Measurements from ENCODE around the gene VASN.
"Not testable (repeated sequence)": the region's sequence is repeated elsewhere in the genome, so short reads cannot be mapped to it uniquely, and the experiment has no call there.

VASN gene
- total RNA-seq, result 0.46 to 0.65 reads per million in 2 donors

DNA sequence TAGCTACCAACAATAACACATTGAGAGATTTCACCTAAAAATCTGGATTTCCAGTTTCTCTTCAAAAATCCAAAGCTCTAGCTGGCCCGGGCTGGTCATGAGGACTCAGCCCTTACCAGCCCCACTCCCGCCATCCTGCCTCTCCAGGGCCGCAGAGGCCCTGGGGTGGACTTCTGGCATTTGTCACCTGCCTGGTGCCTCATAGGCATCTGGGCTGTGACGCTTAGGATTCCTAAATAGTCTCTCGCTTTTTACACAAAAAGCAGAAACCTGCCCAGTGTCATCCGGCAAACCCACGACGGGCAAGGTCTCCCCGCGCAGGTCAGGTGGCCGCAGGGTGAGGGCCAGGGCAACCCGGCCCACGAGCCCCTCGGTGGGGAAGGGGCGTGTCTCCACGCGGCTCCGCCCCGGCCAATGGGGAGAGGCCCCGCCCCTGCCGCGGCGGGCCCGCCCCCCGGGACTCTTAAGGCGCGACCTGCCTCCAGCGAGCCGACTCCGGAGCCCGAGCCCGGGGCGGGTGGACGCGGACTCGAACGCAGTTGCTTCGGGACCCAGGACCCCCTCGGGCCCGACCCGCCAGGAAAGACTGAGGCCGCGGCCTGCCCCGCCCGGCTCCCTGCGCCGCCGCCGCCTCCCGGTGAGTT is at the start of gene VASN:
TSS of gene VASN (plus strand) at position 492 of the 644 bp plus-strand sequence. CDS start 9,030 bp downstream, outside the sequence.
- peak; percentile 66 for DNase-seq

DNA sequence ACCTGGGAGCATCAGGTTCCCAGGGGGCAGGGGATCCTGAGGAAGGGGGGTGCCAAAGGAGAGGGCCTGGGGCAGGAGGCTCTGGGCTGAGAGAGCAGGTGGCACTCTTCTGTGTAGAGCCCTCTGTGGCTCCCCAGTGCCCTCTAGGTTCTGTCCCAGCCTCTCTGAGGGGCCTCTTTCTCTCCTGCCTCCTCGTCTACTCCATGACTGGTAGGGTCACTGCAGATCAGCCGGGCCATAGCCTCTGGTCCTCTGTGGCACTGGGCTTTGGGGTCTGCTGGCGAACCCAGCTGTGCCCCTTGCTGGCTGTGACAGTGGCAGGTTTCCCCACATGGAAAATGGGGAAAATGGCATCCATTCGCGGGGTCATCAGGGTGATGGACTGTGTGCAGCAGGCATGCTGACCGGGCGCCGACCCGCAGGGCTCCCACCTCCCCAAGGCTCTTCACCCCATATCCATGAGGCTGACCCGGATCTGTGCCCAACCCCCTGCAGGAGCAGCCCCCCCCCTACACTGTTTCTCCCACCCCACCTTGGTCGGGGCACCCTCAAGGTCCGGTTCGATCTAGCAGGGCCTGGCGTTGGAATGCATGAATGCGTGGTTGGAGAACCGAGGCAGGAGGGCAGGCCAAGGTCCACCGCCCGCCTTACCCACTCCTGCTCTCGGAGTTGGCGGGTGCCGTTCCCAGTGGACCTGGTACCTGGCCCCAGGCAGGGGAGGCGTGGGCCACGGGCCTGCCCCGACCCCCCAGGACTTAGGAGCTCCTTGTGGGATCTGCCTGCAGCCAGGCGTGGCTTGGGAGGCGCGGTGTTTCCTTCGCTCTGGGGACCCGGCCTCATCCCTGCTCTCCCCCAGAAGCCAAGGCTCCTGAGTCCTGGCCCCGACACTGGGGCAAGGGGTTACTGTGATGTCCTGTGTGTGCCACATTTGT is 49.3 kb upstream of the VASN start:
- DNase-seq, result no peak

DNA sequence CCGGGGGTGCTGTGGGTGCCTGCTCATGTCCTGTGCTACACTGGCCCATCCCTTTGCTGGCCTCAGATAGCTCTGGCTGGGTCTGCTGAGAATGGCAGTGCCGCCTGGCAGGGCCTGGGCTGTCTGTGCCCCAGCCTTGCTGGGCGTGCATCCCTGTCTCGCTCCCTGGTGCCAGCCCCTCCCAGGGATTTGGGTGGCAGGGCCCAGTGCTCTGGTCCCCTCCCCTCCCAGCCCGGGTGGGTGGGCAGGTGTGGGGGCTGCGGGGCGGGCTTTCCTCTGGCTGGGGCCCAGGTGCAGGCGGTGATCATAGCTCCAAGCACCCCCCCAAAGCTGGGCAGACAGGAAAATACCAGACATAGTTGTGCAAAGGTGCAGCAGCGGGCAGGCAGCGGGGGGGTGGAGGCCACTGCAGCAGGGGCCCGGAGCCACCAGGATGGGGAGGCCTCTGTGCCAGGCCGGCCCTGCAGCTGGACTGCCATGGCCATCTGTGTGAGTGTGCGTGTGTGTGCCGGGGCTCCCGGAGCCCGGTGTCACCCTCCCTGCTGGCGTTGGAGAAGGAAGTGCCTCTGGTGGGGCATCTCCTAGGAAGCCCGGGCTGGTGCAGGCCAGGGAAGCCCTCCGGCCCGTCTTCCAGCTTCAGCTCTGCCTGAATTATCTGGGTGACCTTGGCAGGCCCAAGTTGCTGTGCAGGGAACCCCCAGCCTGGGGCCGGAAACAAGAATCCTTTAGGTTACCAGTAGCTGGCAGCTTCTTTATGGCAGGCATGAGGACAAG is 48.4 kb upstream of the VASN start:
- DNase-seq, result no peak

DNA sequence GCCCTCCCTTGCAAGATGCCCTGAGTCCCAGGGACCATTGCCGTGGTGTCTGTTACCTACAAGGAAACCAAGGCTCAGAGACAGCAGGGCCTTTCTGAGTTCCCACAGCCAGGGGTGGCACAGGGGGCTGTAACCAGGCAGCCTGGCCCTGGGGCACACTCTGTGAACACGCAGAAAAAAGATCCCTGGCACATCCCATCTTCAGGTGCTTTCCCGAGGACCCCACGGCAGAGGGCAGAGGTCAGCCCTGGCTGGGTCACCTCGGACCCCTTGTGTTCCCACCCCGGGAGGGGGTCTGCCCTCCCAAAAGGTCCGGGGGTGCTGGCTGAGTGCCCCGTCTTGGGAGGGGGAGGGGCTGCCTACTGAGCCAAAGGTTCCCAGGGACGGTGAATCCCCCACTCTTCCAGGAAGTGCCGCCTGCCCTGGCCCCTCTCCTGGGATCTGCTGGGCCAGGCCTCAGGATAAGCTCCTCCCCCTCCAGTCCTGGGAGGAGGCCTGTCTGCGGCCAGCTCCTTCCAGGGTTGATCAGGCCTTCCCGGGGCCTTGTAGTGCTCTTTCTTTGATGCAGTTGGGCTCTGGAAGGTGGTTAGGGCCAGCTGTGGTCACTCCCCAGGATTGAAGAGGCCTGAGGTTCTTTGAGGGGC is 47.7 kb upstream of the VASN start:
- DNase-seq, result no peak

DNA sequence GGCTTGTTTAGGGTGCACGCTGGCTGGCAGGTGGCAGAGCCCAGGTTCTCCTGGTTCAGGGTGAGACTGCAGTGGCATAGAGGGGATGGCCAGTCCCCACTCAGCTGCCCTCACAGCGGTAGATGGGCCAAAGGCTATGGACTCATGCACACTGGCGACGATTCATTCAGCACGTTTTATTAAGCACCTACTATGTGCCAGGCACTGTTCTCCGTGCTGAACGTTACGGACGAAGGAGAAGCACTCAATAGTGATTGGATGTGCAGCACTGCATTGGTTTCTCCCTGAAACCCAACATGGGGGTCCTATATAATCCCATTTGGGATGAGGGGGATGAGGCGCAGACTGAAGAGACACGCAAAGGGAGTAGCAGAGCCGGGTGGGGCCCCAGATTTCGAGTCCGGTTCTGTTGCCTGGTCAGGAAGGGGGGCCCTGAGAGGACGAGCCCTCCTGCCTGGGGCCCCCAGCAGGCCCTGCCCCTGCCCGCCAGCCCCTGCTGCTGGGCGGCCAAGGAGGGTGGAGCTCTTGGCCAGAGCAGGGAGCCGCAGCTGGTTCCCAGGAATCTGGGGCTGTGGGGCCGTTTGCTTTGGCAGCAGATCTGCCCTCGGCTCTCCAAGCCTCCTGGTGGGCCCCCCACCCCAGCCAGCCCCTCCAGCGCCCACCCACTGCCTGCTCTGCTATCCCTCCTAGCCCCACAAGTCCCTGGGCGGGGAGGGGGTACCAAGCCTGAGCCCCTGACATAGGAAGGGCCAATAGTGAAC is 47.0 kb upstream of the VASN start:
- no peak for DNase-seq

DNA sequence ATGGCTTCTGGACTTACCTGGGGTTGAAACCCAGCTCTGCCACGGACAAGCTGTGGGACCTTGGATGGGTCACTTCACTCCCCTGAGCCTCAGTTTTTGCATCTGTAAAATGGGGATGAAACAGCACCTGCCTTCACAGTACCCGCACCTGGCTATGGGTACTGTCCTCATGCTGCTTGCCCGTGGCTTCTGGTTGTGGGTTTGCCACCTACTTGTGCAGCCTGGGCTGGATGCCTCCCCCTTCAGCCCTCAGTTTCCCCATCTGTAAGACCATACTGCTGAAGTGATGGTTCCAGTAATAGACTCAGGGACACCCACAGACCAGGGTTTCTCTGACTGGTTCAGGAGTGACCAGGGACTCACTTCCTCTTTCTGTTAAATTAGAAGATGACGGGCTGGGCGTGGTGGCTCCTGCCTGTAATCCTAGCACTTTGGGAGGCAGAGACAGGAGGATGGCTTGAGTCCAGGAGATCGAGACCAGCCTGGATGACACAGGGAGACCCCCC is 46.3 kb upstream of the VASN start:
- no peak for DNase-seq

DNA sequence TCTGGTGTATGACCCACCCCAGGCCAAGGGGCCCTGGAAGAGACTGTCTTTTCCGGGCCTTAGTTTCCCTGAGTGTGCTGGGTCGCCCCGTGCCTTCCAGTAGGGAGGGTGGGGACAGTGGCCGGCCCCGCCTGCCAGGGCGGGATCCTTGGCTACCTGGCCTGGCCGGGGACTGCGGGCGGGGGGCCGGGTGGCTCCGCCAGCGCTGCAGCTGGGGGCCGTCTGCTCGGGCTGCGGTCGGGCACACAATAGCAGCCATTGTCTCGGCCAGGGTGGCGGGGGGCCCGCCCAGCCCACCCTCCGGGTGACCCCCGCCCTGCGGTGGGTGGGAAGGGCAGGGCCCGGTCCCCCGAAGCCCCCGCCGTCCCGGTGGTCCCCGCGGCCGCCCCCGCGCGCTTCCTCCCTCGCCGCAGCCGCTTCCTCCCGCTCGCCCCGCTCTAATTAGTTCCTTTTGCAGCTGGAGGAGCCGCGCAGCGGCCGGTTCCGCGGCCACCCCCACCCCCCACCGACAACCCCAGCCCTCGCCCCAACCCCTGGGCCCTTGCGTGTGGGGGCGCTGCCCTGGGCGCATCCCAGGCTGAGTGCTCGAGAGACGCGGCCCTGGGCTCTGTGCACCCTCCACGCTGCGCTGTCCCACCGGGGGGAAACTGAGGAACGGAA is 44.1 kb upstream of the VASN start:
- no peak for DNase-seq

DNA sequence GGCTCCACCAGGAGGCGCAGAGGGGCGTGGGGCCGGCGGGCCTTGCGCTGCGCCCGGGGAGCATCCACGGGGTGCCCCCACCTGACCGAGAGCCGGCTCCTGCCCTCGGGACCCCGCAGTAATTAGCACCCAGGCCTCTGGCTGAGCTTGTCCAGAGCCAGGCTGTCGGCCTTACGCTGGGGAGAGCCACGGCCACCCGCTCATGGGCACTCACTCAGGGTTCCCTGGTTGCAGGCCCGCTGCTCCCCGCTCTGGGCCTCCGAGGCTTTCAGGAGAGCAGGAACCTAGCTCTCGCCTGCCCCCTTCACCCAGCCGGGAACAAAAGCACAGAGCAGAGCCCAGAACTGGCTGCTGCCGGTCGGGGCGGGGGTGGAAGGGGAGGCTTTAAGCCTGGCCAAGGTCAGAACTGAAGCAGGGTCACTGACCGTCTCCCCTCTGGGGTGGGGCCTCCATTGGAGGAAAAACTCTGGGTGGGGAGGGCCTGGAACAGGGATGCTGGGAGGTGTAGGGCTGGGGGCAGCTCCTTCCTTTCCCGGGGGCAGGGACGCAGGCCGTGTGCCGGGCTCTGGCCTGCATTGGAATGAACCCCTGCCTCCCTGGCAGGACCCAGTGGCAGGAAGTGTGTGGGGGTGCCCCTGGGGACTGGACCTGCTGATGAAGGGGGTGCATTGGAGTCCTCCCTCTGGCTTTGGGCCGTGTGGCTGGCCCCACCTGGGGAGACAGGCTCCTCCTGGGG is 43.4 kb upstream of the VASN start:
- no peak for DNase-seq

DNA sequence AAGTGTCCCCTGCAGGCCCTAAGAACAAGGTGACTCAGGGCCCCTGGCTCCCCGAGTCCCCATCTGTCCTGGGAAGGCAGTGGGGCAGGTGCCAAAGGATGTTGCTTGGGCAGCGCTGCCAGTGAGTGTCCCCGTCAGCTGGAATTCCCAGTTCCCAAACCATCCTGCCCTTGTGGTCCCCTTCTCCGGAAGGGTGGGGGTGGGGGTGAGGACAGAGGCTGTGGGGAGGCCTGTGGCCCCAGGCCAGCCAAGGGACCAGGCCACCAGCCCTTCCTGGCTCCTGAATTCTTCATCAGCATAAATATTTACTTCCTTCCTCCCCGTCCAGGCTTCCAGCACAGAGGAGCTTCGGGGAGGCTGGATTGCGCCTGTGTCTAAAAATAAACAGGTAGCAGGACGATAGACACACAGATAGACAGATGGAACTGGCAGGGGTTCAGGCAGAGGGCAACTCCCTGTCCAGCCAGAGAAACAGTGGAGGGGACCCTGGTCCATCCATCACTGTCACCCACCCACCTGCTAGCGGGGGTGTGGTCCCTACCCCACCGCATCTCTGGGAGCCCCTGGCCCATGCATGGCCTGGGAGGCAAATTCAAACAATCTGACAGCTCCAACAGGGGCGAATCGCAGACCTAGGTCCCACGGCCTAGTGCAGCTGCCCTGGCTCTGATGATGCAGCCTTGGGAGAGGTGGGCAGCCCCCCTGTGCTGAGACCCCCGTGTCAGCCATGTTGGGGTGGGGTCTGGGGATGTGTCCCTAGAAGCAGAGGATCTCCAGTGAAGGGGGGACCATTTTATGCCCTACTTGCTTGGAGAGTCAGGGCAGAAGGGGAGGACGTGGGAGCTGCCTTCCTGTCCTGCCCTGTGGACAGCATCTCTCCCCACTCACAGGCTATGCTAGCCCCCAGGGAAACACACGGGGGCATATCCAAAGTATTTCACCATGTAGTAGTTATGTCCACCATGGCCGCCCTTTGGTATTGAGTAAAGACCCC is 42.6 kb upstream of the VASN start:
- no peak for DNase-seq

DNA sequence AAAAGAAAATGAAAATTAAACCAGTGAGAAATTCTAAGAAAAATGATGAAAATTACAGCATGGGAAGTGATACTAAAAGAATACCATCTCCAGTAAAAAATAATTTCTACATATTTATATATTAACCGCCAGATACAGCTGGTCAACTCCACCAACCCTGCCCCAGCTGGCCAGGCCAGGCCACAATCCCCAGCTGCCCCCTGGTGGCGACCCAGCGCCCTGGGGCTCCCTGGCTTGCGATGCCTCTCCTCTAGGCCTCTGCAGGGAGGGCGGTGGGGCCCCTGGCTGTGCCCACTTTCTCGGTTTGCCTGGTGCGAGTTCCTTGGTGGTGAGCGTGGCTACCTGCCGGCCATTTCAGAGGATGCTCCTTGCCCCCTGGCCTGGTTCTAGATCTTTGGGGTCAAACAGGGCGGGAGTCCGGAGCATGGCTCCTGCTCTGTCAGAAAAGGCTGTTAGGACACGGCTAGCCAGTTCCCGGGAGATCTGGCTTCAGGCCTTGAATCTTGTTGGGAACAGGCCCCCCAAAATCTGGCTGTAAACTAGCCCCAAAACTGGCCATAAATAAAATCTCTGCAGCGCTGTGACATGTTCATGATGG is 41.3 kb upstream of the VASN start:
- DNase-seq, result peak; percentile 50

DNA sequence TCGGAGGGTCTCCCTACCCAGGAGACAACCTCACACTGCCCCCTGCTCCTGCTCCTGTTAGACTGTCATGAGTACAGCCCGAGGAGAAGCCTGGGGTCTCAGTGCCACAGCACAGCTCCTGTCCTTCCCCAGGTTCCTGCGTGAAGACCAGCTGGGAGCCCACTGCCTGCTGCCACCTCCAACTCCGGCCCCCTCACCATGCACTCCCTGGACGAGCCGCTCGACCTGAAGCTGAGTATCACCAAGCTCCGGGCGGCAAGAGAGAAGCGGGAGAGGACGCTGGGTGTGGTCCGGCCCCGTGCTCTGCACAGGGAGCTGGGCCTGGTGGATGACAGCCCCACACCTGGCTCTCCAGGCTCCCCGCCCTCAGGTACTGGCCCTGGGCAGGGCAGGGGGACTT is 39.6 kb upstream of the VASN start:
- DNase-seq, result no peak

DNA sequence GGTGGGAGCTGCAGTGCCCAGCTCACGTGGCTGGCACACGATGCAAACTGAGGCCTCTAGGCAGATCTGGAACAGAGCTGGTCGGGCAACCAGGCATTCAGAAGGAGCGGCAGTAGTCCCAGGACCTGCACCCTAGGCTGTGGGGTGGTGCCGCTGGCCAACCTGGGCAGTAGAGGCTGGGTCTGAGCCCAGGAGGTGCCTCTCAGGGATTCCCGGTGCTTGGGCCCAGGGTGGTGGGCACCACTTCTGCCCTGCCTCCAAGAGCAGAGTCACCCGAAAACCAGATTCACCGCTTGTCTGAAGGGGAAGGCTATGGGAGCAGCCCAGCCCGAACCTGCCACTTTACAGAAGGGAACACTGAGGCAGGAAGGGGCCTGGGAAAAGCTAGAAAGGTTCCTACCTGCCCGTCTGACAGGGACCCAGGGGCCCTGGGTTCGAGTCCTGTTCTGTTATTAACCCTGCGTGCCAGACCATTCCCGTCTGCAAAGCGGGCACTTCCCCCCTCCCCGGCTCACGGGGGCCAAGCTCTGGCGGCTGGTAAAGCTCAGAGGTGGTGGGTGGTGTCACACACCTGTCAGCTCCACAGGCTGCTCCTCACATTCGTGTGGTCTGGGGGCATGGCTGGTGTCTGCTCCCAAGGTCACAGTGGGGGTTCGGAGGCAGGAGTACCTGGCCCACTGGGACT is 38.9 kb upstream of the VASN start:
- DNase-seq, result no peak

DNA sequence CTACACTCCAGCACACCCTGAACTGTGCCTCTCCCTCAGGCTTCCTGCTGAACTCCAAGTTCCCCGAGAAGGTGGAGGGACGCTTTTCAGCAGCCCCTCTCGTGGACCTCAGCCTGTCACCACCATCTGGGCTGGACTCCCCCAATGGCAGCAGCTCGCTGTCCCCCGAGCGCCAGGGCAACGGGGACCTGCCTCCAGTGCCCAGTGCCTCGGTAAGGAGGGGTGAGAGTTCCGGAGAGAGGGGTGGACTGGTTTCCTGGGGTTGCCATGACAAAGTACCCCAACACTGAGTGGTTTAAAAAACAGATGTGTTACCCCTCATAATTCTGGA is 38.4 kb upstream of the VASN start:
- no peak for DNase-seq

DNA sequence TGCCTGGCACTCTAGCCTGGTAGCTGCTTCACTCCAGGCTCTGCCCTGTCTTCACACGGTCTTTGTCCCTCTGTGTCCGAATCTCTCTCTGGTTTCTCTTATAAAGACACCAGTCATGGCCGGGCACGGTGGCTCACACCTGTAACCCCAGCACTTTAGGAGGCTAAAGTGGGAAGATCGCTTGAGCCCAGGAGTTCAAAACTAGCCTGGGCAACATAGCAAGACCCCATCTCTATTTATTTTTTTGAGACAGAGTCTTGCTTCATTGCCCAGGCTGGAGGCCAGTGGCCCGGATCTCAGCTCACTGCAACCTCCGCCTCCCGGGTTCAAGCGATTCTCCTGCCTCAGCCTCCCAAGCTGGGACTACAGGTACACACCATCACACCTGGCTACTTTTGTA is 37.9 kb upstream of the VASN start:
- DNase-seq, result not testable (repeated sequence)

DNA sequence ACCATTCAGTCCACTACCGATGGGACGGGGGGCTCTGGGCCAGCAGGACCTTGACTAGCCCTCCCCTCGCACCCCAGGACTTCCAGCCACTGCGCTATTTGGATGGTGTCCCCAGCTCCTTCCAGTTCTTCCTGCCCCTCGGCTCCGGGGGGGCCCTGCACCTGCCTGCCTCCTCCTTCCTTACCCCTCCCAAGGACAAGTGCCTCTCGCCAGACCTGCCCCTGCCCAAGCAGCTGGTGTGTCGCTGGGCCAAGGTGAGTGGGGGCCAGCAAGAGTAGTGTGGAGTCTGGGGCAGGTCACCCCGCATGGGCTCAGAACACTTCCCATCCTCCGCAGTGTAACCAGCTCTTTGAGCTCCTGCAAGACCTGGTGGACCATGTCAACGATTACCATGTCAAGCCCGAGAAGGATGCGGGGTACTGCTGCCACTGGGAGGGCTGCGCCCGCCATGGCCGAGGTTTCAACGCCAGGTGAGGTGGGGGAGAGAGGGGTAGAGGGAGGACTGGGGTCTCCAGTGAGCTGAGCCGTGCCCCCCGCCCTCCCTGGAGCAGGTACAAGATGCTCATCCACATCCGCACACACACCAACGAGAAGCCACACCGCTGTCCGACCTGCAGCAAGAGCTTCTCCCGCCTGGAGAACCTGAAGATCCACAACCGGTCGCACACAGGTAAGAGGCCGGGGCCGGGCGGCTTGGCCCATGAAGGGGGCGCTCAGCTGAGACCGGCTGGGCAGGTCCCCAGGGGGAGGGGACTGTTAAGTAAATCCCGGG is 36.7 kb upstream of the VASN start:
- no peak for DNase-seq

DNA sequence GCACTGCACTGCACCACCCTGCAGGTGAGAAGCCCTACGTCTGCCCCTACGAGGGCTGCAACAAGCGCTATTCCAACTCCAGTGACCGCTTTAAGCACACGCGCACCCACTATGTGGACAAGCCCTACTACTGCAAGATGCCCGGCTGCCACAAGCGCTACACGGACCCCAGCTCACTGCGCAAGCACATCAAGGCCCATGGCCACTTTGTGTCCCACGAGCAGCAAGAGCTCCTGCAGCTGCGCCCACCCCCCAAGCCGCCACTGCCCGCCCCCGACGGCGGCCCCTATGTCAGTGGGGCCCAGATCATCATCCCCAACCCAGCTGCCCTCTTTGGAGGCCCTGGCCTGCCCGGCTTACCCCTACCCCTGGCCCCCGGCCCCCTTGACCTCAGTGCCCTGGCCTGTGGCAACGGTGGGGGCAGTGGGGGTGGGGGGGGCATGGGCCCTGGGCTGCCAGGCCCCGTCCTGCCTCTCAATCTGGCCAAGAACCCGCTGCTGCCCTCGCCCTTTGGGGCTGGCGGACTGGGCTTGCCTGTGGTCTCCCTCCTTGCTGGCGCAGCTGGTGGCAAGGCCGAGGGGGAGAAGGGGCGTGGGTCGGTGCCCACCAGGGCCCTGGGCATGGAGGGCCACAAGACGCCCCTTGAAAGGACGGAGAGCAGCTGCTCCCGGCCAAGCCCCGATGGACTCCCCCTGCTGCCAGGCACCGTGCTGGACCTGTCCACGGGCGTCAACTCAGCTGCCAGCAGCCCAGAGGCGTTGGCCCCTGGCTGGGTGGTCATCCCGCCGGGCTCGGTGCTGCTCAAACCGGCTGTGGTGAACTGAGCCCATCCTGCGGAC is 34.7 kb upstream of the VASN start:
- no peak for DNase-seq
